ENCODE data around the gene POU6F2. TPM values are rescaled to one million over a fixed set of nuclear protein-coding genes. Genes with fewer than 3 reads are reported as not detected.

POU6F2 gene
- total RNA-seq, 1 experiment from 2014 or later = 3.9 TPM

DNA sequence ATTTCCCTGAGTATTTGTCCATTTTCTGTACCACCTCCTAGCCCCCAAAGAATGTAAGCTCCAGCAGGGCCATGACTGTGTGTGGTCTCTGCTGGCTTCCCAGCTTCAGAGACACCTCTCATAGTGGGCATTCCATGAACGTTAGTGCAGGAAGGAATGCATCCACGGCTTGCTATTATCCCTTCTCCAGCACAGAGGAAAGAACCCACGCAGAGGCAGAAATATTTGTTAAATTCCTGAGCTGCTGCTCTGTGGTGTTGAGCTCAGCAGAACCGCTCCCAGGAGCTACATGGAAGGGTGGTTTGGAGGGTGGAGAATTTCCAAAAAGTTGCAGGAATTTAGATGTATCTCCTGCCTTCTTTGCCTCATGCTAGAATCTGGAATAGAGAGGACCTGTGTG, 275.2 kb downstream of the POU6F2 start:
- H3K27me3 Mint-ChIP-seq (ENCODE audit: insufficient read depth, unreplicated experiment) = peaks cover 25% of the 10 kb centered on the region
- POLR2A ChIA-PET = interaction anchor here (1.2 kb wide), 1 partner anchor 236 kb away, joined by 4 read pairs; no protein-coding TSS in a partner anchor
- H3K4me1 Mint-ChIP-seq (ENCODE audit: low read depth, unreplicated experiment) = no peaks in the 10 kb centered on the region
- H3K4me3 Mint-ChIP-seq (ENCODE audit: unreplicated experiment) = no peak overlapping the region
- no peaks in the 10 kb centered on the region for H3K9me3 ChIP-seq
- no peaks in the 10 kb centered on the region for H3K27me3 ChIP-seq (replicated peaks; ENCODE audit: control insufficient read depth, insufficient read depth, low read length)
- CTCF ChIA-PET = no interaction called here
- no TSS peak for BruUV-seq (replicated peaks)
- no peak for DNase-seq
- no peaks in the 10 kb centered on the region for H3K9me3 Mint-ChIP-seq (ENCODE audit: unreplicated experiment)
- no peak overlapping the region for H3K4me3 ChIP-seq (ENCODE audit: low read depth, low read length)
- intact Hi-C loops (cut with micrococcal nuclease; ENCODE audit: unreplicated experiment) = no loop called here
- no peak for TF ChIP-seq CTCF (IDR thresholded peaks at IDR 0.05; ENCODE audit: insufficient read depth in 1 of 2, low read depth in 1 of 2, low read length in 1 of 2, severe bottlenecking in 1 of 2, unreplicated experiment in 1 of 2)
- no peaks in the 10 kb centered on the region for H3K36me3 Mint-ChIP-seq (ENCODE audit: insufficient read depth, unreplicated experiment)
- H3K27ac Mint-ChIP-seq (ENCODE audit: unreplicated experiment) = no peak overlapping the region
- no peaks in the 10 kb centered on the region for H3K36me3 ChIP-seq (ENCODE audit: control insufficient read depth, insufficient read depth, low read length)
- H3K4me1 ChIP-seq = no peaks in the 10 kb centered on the region

- POLR2A ChIA-PET = no interaction called here
- Mint-ChIP-seq H3K36me3 (ENCODE audit: insufficient read depth, unreplicated experiment) (no peaks in the 10 kb centered on the region), H3K4me1 (ENCODE audit: low read depth, unreplicated experiment) (no peaks in the 10 kb centered on the region), H3K9me3 (ENCODE audit: unreplicated experiment) (no peaks in the 10 kb centered on the region), H3K4me3 (ENCODE audit: unreplicated experiment) (no peak overlapping the region), H3K27me3 (ENCODE audit: insufficient read depth, unreplicated experiment) (peaks cover 3% of the 10 kb centered on the region), H3K27ac (ENCODE audit: unreplicated experiment) (no peak overlapping the region)
- Histone ChIP-seq H3K4me3 (ENCODE audit: low read depth, low read length) (no peak overlapping the region), H3K9me3 (no peaks in the 10 kb centered on the region), H3K4me1 (no peaks in the 10 kb centered on the region), H3K27me3 (replicated peaks; ENCODE audit: control insufficient read depth, insufficient read depth, low read length) (no peaks in the 10 kb centered on the region), H3K36me3 (ENCODE audit: control insufficient read depth, insufficient read depth, low read length) (no peaks in the 10 kb centered on the region)
- TF ChIP-seq CTCF (IDR thresholded peaks at IDR 0.05; ENCODE audit: insufficient read depth in 1 of 2, low read depth in 1 of 2, low read length in 1 of 2, severe bottlenecking in 1 of 2, unreplicated experiment in 1 of 2) = no peak
- intact Hi-C loops (cut with micrococcal nuclease; ENCODE audit: unreplicated experiment) = no loop called here
- CTCF ChIA-PET = no interaction called here
- DNase-seq = no peak
- no TSS peak for BruUV-seq (replicated peaks)
These were observed 281.8 kb downstream of the POU6F2 start for GRCh38 chr7:39259391-39260003.

DNA sequence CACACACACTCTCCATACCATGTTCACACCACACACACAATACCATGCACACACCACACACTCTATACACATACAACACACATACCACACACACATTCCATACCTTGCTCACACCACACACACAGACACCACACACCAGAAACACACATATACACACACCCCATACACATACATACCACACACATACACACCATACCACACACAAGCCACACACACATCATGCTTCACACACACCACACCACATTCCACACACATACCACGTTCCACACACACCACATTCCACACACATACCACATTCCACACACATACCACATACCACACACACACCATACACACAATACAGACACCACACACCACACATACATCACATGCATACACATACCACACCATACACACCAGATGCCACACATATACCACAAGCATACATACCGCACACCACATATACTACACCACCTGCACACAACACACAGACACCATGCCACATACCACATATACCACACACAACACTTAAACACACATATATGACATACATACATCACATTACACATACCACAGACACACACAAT, 282.7 kb downstream of the POU6F2 start:
- Mint-ChIP-seq H3K4me3 (ENCODE audit: unreplicated experiment) (no peak overlapping the region), H3K4me1 (ENCODE audit: low read depth, unreplicated experiment) (no peaks in the 10 kb centered on the region), H3K9me3 (ENCODE audit: unreplicated experiment) (no peaks in the 10 kb centered on the region), H3K36me3 (ENCODE audit: insufficient read depth, unreplicated experiment) (no peaks in the 10 kb centered on the region), H3K27ac (ENCODE audit: unreplicated experiment) (no peak overlapping the region), H3K27me3 (ENCODE audit: insufficient read depth, unreplicated experiment) (peaks cover 3% of the 10 kb centered on the region)
- TF ChIP-seq CTCF (IDR thresholded peaks at IDR 0.05; ENCODE audit: insufficient read depth in 1 of 2, low read depth in 1 of 2, low read length in 1 of 2, severe bottlenecking in 1 of 2, unreplicated experiment in 1 of 2) = no peak
- no peak for DNase-seq
- Histone ChIP-seq H3K36me3 (ENCODE audit: control insufficient read depth, insufficient read depth, low read length) (no peaks in the 10 kb centered on the region), H3K27me3 (replicated peaks; ENCODE audit: control insufficient read depth, insufficient read depth, low read length) (no peaks in the 10 kb centered on the region), H3K4me3 (ENCODE audit: low read depth, low read length) (no peak overlapping the region), H3K4me1 (no peaks in the 10 kb centered on the region), H3K9me3 (no peaks in the 10 kb centered on the region)
- no TSS peak for BruUV-seq (replicated peaks)
- POLR2A ChIA-PET = no interaction called here
- intact Hi-C loops (cut with micrococcal nuclease; ENCODE audit: unreplicated experiment) = no loop called here
- CTCF ChIA-PET = no interaction called here

Data from Caco-2 (cell line).